Neural crest cell (in vitro differentiated cells): ENCODE results near the gene LSP1. TPM values are rescaled to one million over a fixed set of nuclear protein-coding genes. Genes with fewer than 3 reads are reported as not detected.

Source experiments
- DNase-seq: peaks from one replicate; pipeline ENCODE4 v3.0.0; 2021; ENCODE audit warnings: low read depth, mixed read lengths, low spot score
- H3K27ac Mint-ChIP-seq: one replicate; pipeline ENCODE4 v1.8.0; 2021; ENCODE audit warnings: mild to moderate bottlenecking, mixed read lengths; ENCODE audit not compliant: unreplicated experiment
- H3K27me3 Mint-ChIP-seq: 2 replicates; pipeline ENCODE4 v1.8.0; 2021; ENCODE audit warnings: low read depth, mild to moderate bottlenecking, mixed read lengths
- H3K36me3 Mint-ChIP-seq: 2 replicates; pipeline ENCODE4 v1.8.0; 2021; ENCODE audit warnings: low read depth, mild to moderate bottlenecking, mixed read lengths
- H3K4me1 Mint-ChIP-seq: 2 replicates; pipeline ENCODE4 v1.8.0; 2021; ENCODE audit warnings: mixed read lengths
- H3K4me3 Mint-ChIP-seq: one replicate; pipeline ENCODE4 v1.8.0; 2021; ENCODE audit warnings: mild to moderate bottlenecking, mixed read lengths
- H3K9me3 Mint-ChIP-seq: 2 replicates; pipeline ENCODE4 v1.8.0; 2021; ENCODE audit warnings: mixed read lengths
- CTCF ChIP-seq: fragments of 200-600 bp; sonication (generic); conservative IDR thresholded peaks from 2 replicates; pipeline ENCODE4 v1.5.0; 2021; ENCODE audit warnings: antibody characterized with exemption, mild to moderate bottlenecking
- total RNA-seq: library from RNA; stranded (reverse); gene quantifications from 2 replicates; pipeline ENCODE4 v1.2.1, GENCODE V29; 2021

The LSP1 gene
- total RNA-seq, 1 donor from 2014 or later, result not detected

DNA sequence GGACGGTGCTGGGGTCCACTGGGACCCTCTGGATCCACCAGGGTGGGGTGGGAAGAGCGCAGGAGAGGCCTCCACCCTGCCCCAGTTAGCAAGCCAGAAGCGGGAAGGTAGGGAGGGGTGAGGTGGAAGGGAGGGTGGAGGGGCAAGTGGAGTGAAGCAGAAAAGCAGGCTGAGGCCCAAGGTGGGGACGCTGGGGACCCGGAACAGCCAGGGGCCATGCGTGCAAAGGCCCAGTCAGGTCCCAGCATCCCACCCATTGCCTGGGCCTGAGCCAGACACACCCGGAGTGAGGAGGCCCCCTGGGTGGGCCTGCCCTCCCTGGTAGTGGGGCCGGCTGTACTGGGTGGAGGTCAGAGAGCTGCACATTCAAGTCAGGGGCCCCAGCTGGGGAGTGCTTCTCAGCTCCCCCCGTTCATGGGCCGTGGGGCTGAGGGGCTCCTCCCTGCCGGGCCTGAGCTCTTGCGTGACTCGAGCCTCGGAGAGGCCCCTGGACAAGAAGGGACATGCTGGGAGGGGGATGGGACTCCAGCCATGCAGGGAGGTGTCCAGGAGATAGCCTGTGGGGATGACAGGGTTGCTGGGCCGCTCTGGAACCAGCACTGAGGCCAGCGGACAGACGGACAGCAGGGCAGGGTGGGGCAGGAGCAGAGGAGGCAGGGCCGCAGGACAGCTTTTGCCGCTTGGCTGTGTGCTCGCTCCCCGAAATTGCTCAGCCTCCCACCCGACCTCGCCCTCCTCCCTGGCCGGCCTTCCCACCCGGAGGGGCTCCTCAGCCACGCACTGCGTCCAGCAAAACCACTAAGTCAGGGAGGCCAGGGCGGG, 74.4 kb downstream of the LSP1 start:
- no peaks in the 10 kb centered on the region for H3K9me3 Mint-ChIP-seq
- DNase-seq, result no peak
- no peaks in the 10 kb centered on the region for H3K36me3 Mint-ChIP-seq
- TF ChIP-seq CTCF, result no peak
- H3K27me3 Mint-ChIP-seq, result no peaks in the 10 kb centered on the region
- H3K4me3 Mint-ChIP-seq, result no peak overlapping the region
- H3K4me1 Mint-ChIP-seq, result peaks cover 11% of the 10 kb centered on the region
- H3K27ac Mint-ChIP-seq, result no peak overlapping the region

DNA sequence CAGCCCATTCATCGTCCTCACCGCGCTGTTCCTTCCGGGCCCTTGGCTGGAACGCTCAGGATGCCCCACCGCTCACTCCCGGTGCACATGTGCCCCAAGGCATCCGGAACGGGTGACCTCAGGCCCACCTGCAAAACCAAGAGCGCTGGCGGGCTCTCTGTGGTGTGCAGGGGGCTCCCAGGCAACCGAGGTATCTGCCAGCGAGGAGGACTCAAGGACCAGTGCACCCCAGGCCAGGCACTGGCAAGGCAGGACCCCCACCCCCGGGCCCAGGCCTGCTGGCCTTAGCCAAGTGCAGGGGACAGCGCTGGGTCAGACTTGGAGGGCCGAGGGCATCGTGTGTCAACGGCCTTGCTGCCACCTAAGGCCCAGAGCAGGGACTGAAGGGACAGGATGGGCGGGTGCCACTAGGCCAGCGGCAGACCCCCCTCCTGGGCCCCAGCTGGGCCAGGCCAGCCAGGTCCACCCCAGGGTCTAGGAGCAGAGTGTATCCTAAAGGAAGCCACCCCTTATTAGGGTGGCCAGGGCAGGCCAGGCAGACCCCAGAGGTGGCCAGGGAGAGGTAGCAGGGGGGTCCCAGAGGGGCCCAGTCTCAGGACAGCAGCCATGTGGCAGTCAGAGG, 75.1 kb downstream of the LSP1 start:
- H3K4me1 Mint-ChIP-seq, result peaks cover 14% of the 10 kb centered on the region
- DNase-seq, result no peak
- peaks cover 2% of the 10 kb centered on the region for H3K9me3 Mint-ChIP-seq
- no peak overlapping the region for H3K4me3 Mint-ChIP-seq
- H3K36me3 Mint-ChIP-seq, result no peaks in the 10 kb centered on the region
- no peaks in the 10 kb centered on the region for H3K27me3 Mint-ChIP-seq
- no peak for TF ChIP-seq CTCF
- peak overlapping the region; percentile 19 for H3K27ac Mint-ChIP-seq

GRCh38 chr11:1928470-1928890, 75.6 kb downstream of the LSP1 start:
- H3K27ac Mint-ChIP-seq, result no peak overlapping the region

DNA sequence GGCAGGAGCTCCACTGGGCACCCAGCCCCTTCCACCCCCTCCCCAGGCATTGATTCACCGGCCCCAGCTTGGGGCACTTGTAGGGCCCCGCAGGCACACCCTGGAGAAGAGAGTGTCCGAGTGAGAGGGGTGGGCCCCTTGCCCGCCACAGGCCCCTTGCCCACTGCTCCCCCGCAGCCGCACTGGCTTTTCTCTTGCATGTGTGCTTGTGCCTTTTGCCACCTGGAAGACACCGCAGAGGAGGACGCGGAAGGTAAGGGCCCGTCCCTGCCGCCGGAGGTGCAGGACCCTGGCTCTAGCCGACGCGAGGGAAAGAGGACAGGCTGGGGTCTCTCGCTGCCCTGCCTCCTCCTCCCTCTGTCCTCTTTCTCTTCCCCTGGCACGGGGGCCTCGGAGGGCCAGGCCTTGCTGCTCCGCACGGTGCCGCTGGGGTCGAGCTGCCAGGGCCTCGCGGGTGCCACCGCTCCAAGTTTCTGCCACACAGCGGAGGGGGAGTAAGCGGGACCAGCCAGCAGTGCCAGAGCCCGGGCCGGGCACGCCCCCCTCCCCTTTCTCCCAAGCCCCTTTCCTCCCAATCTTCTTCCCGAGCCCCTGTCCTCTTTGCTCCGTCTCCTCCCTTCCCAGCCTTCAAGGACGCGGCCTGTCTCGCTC, 76.1 kb downstream of the LSP1 start:
- H3K9me3 Mint-ChIP-seq, result peaks cover 5% of the 10 kb centered on the region
- no peaks in the 10 kb centered on the region for H3K36me3 Mint-ChIP-seq
- no peak overlapping the region for H3K4me3 Mint-ChIP-seq
- peaks cover 21% of the 10 kb centered on the region for H3K4me1 Mint-ChIP-seq
- H3K27ac Mint-ChIP-seq, result no peak overlapping the region
- DNase-seq, result no peak
- no peaks in the 10 kb centered on the region for H3K27me3 Mint-ChIP-seq
- no peak for TF ChIP-seq CTCF

More at GRCh38 chr11:1928470-1928890, 75.6 kb downstream of the LSP1 start:
- Mint-ChIP-seq H3K36me3 (no peaks in the 10 kb centered on the region), H3K9me3 (peaks cover 5% of the 10 kb centered on the region), H3K4me3 (no peak overlapping the region), H3K4me1 (peaks cover 20% of the 10 kb centered on the region), H3K27me3 (no peaks in the 10 kb centered on the region)
- no peak for DNase-seq
- TF ChIP-seq CTCF, result no peak

DNA sequence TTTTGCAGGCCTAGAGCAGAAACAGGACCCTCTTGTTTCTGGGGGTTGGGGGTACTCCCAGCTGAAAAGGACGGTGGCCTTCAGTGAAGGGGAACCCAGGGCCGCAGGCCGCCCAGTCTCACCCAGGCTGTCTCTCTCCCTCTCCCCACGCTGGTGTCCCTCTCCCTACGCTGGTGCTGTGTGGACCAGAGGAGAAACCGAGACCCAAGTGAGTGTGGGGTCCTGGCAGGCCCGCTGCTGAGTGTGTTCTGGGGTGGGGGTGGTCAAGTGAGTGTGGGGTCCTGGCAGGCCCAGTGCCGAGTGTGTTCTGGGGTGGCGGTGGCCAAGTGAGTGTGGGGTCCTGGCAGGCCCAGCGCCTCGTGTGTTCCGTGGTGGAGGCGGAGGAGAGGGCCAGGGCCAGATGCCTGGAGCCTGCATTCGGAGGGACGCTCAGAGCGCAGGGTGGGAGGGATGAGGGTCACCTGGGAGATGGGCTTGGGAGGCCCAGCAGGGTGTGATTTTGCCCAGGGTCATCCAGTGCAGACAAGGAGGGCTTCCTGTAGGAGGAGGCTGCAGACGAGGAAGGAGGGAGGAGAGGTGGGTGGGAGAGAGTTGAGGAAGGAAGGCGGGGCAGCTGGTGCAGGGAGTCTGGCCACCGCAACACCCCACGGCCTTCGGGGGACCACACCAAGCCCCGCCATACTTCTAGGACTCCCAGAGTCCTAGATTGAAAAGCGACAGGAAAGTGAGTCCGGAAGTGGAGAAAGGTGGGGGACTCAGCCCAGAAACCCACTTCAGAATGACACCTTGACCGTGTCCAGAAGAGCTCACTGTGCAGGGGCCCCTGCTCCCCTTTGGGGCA, 77.0 kb downstream of the LSP1 start:
- DNase-seq, result no peak
- Mint-ChIP-seq H3K36me3 (no peaks in the 10 kb centered on the region), H3K4me1 (peaks cover 21% of the 10 kb centered on the region), H3K27me3 (no peaks in the 10 kb centered on the region), H3K9me3 (peaks cover 5% of the 10 kb centered on the region), H3K4me3 (no peak overlapping the region), H3K27ac (no peak overlapping the region)
- TF ChIP-seq CTCF, result no peak
